Globus pallidus (tissue), 1 donor: Measurements from ENCODE around the gene ENGASE.

ENCODE experiments used
- DNase-seq: peaks from one replicate; pipeline ENCODE4 v3.0.0-alpha.2; 2015; ENCODE audit warnings: low spot score

Gene ENGASE

GRCh38 chr17:79115487-79115886 is 40.9 kb downstream of the ENGASE start:
- DNase-seq, result no peak

- no peak for DNase-seq
These were observed 42.1 kb downstream of the ENGASE start for GRCh38 chr17:79116575-79117368.

GRCh38 chr17:79117905-79118487 is 43.4 kb downstream of the ENGASE start:
- DNase-seq, result no peak

- DNase-seq, result no peak
These were observed 44.3 kb downstream of the ENGASE start for GRCh38 chr17:79118924-79119323.

GRCh38 chr17:79120259-79120658 is 45.6 kb downstream of the ENGASE start:
- no peak for DNase-seq

- no peak for DNase-seq
These were observed 49.4 kb downstream of the ENGASE start for GRCh38 chr17:79123988-79124387.

- no peak for DNase-seq
These were observed 50.0 kb downstream of the ENGASE start for GRCh38 chr17:79124513-79125209.

GRCh38 chr17:79125503-79125902 is 50.9 kb downstream of the ENGASE start:
- DNase-seq, result no peak

- no peak for DNase-seq
These were observed 51.5 kb downstream of the ENGASE start for GRCh38 chr17:79126139-79126538.

GRCh38 chr17:79127534-79128135 is 53.0 kb downstream of the ENGASE start:
- DNase-seq, result no peak

- DNase-seq, result no peak
These were observed 54.9 kb downstream of the ENGASE start for GRCh38 chr17:79129523-79129922.

- DNase-seq, result no peak
These were observed 56.1 kb downstream of the ENGASE start for GRCh38 chr17:79130536-79131273.

GRCh38 chr17:79131274-79131635 is 56.6 kb downstream of the ENGASE start:
- DNase-seq, result no peak

- no peak for DNase-seq
These were observed 57.1 kb downstream of the ENGASE start for GRCh38 chr17:79131701-79132100.

GRCh38 chr17:79132271-79133064 is 57.8 kb downstream of the ENGASE start:
- no peak for DNase-seq

- DNase-seq, result no peak
These were observed 58.6 kb downstream of the ENGASE start for GRCh38 chr17:79133214-79133613.

- DNase-seq, result no peak
These were observed 59.4 kb downstream of the ENGASE start for GRCh38 chr17:79133985-79134384.

- DNase-seq, result no peak
These were observed 60.4 kb downstream of the ENGASE start for GRCh38 chr17:79135011-79135410.

- DNase-seq, result no peak
These were observed 61.2 kb downstream of the ENGASE start for GRCh38 chr17:79135628-79136405.
